ENCODE data around the gene GZMM. TPM values are rescaled to one million over a fixed set of nuclear protein-coding genes. Genes with fewer than 3 reads are reported as not detected.

The GZMM gene
- total RNA-seq, 1 donor from 2014 or later = 0.47 TPM

DNA sequence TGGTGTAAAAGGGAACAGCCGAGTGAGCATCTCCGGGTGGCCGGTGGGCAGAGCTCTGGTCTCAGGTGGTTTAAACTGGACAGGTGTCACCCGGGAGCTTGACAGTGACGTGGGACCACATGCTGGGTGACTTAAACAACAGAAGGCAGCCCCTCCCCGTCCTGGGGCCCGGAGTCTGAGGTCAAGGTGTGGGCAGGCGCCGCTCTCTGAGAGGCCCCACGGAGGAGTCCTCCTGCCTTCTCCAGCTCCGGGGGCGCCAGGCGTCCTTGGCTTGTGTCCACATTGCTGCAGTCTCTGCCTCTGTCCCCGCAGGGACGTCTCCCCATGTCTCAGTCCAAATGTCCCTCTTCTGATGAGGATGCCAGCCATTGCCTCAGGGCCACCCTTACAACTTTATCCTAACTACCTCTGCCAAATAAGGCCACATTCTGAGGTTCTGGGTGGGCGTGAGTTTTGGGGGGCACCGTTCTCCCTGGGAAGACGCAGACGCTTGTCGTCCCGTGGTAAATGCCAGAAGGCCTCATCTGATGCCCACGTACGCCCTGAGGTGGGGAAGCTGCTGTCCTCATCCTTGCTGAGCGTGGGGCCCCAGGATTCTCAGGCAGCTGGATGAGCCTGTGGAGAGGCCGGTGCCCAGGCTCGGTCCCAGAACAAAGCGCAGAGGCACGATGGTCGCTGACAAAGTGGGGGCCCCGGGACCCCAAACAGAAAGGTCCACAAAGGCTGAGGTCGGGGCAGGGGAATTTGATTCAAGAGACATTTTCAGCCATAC lies 12.9 kb downstream of the GZMM start:
- Mint-ChIP-seq H3K27ac (ENCODE audit: unreplicated experiment) (no peak overlapping the region), H3K4me3 (ENCODE audit: unreplicated experiment) (no peak overlapping the region), H3K36me3 (ENCODE audit: unreplicated experiment) (no peaks in the 10 kb centered on the region), H3K4me1 (ENCODE audit: low read depth, unreplicated experiment) (no peaks in the 10 kb centered on the region), H3K9me3 (ENCODE audit: unreplicated experiment) (peaks cover 2% of the 10 kb centered on the region), H3K27me3 (ENCODE audit: unreplicated experiment) (peaks cover 3% of the 10 kb centered on the region)
- DNase-seq = no peak
- TF ChIP-seq, protein P1, sequence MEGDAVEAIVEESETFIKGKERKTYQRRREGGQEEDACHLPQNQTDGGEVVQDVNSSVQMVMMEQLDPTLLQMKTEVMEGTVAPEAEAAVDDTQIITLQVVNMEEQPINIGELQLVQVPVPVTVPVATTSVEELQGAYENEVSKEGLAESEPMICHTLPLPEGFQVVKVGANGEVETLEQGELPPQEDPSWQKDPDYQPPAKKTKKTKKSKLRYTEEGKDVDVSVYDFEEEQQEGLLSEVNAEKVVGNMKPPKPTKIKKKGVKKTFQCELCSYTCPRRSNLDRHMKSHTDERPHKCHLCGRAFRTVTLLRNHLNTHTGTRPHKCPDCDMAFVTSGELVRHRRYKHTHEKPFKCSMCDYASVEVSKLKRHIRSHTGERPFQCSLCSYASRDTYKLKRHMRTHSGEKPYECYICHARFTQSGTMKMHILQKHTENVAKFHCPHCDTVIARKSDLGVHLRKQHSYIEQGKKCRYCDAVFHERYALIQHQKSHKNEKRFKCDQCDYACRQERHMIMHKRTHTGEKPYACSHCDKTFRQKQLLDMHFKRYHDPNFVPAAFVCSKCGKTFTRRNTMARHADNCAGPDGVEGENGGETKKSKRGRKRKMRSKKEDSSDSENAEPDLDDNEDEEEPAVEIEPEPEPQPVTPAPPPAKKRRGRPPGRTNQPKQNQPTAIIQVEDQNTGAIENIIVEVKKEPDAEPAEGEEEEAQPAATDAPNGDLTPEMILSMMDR (IDR thresholded peaks at IDR 0.05; ENCODE audit: partially characterized antibody, unreplicated experiment) = no peak

DNA sequence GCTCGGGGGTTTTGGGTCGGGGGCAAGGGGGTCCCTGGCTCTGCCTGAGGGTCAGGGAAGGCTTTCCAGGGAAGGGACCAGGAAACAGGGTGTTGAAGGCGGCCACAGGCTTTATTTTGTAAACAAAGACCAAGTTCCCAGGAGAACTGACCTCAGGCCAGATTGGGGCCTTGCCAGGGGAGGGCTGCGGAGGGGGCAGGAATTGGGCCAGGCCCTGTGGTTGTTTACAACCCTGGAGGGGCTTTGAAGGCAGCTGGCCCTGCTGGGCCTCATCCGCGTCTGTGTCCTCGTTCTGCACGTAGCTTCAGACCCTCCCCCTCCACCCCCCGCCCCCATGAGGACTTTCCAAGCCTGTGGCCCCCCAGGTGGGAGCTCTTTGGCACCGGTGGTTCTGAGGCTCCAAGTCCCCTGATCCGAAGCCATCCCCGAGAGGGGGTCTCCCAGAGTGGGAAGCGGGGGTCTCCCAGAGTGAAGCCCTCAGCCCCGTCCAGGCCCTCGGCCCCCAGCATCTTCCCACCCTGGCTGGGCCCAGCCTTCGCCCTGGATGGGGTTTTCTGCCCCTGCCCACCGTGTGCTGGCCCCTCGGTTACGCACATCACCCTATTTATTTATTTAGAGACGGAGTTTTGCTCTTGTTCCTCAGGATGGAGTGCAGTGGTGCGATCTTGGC lies 15.1 kb downstream of the GZMM start:
- no peak overlapping the region for H3K4me3 Mint-ChIP-seq (ENCODE audit: unreplicated experiment)
- H3K4me1 Mint-ChIP-seq (ENCODE audit: low read depth, unreplicated experiment) = no peaks in the 10 kb centered on the region
- TF ChIP-seq, protein P1 (IDR thresholded peaks at IDR 0.05; ENCODE audit: partially characterized antibody, unreplicated experiment) = no peak
- H3K27me3 Mint-ChIP-seq (ENCODE audit: unreplicated experiment) = peaks cover 3% of the 10 kb centered on the region
- peaks cover 3% of the 10 kb centered on the region for H3K9me3 Mint-ChIP-seq (ENCODE audit: unreplicated experiment)
- no peak for DNase-seq
- no peak overlapping the region for H3K27ac Mint-ChIP-seq (ENCODE audit: unreplicated experiment)
- peaks cover 5% of the 10 kb centered on the region for H3K36me3 Mint-ChIP-seq (ENCODE audit: unreplicated experiment)

DNA sequence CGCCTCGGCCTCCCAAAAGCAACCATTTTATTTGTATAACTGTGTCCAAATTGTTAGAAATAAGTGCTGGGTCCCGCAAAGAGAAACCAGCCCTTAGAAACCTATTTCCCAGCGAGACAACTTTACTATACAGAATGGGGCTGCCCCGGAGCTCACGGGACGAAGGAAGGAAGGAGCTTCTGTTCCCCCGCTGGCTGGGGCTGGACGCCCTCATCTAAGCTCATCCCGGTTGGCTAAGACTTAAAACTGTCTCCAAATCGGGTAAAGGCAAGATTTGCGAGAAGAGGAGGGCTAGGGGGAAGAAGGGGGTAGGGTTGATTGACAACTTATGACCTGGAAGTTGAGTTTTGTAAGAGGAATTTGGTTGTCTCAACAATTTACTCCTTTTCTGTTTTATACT lies 16.3 kb downstream of the GZMM start:
- Mint-ChIP-seq H3K36me3 (ENCODE audit: unreplicated experiment) (peaks cover 5% of the 10 kb centered on the region), H3K9me3 (ENCODE audit: unreplicated experiment) (peaks cover 3% of the 10 kb centered on the region), H3K4me3 (ENCODE audit: unreplicated experiment) (no peak overlapping the region), H3K27me3 (ENCODE audit: unreplicated experiment) (peaks cover 3% of the 10 kb centered on the region), H3K27ac (ENCODE audit: unreplicated experiment) (no peak overlapping the region), H3K4me1 (ENCODE audit: low read depth, unreplicated experiment) (no peaks in the 10 kb centered on the region)
- TF ChIP-seq, protein P1 (IDR thresholded peaks at IDR 0.05; ENCODE audit: partially characterized antibody, unreplicated experiment) = no peak
- no peak for DNase-seq

DNA sequence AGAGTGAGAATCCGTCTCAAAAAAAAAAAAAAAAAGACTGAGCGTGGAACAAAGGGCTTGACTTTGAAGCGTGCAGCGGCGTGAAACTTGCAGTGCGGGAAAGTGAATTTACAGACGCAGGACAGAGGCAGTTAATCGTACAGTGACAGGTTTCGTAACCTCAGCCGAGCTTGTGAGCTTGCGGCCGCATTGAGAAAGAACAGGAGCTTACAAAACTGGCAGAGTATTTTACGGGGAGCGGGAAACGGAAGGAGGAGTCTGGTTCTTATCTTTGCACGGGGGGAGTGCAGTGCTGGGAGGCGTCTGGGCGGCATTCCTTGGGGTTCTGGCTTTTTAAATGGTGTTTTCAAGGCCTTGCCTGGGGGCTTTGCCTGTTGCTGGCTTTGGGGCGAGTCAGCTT lies 22.6 kb downstream of the GZMM start:
- peaks cover 8% of the 10 kb centered on the region for H3K4me1 Mint-ChIP-seq (ENCODE audit: low read depth, unreplicated experiment)
- H3K27ac Mint-ChIP-seq (ENCODE audit: unreplicated experiment) = no peak overlapping the region
- DNase-seq = no peak
- no peak overlapping the region for H3K4me3 Mint-ChIP-seq (ENCODE audit: unreplicated experiment)
- TF ChIP-seq, protein P1 (IDR thresholded peaks at IDR 0.05; ENCODE audit: partially characterized antibody, unreplicated experiment) = no peak
- peaks cover 5% of the 10 kb centered on the region for H3K36me3 Mint-ChIP-seq (ENCODE audit: unreplicated experiment)
- peaks cover 11% of the 10 kb centered on the region for H3K27me3 Mint-ChIP-seq (ENCODE audit: unreplicated experiment)
- H3K9me3 Mint-ChIP-seq (ENCODE audit: unreplicated experiment) = peaks cover 21% of the 10 kb centered on the region

DNA sequence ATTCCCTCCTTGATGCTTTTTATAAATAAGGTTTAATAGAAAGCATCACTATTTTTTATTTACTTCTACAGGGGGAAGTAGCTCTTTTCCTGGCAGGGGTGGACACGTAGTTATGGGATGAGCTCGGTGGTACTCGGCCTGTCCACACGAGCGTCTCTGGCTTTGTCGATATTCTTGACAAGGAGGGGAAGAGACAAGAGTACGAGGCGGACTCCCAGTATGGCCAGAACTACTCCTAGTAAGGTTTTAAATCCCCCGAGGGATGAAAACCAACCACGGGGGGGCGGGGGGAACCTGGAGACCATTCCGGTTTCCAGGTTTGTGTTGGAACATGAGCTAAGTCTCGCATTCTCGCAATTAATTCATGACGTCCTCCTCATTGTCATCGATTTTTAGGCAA lies 23.0 kb downstream of the GZMM start:
- TF ChIP-seq, protein P1 (IDR thresholded peaks at IDR 0.05; ENCODE audit: partially characterized antibody, unreplicated experiment) = no peak
- DNase-seq = no peak
- peaks cover 5% of the 10 kb centered on the region for H3K36me3 Mint-ChIP-seq (ENCODE audit: unreplicated experiment)
- H3K27me3 Mint-ChIP-seq (ENCODE audit: unreplicated experiment) = peaks cover 11% of the 10 kb centered on the region
- peaks cover 9% of the 10 kb centered on the region for H3K4me1 Mint-ChIP-seq (ENCODE audit: low read depth, unreplicated experiment)
- H3K4me3 Mint-ChIP-seq (ENCODE audit: unreplicated experiment) = no peak overlapping the region
- H3K9me3 Mint-ChIP-seq (ENCODE audit: unreplicated experiment) = peaks cover 21% of the 10 kb centered on the region
- H3K27ac Mint-ChIP-seq (ENCODE audit: unreplicated experiment) = peak overlapping the region; percentile 31

Measured in glutamatergic neuron (in vitro differentiated cells).